Activated CD8-positive, alpha-beta T cell treated with anti-CD3 and anti-CD28 coated beads for 36 hours (primary cell): ENCODE results near the gene BMS1. TPM values are rescaled to one million over a fixed set of nuclear protein-coding genes. Genes with fewer than 3 reads are reported as not detected.

Experiments
- ATAC-seq: fragments of 200-7000 bp; cut with Tn5 transposase; one replicate; pipeline ENCODE4 v1.10.0; 2021; ENCODE audit warnings: mild to moderate bottlenecking, moderate library complexity
- CTCF ChIA-PET: fragments of 350-600 bp; sonication (Branson Sonifier 250); formaldehyde crosslinking; loops from one replicate; lab custom pipeline; 2021; ENCODE audit warnings: antibody characterized with exemption; lab: Charles Lee
- POLR2A ChIA-PET: fragments of 350-600 bp; sonication (Branson Sonifier 250); formaldehyde crosslinking; loops from one replicate; lab custom pipeline; 2021; ENCODE audit warnings: antibody characterized with exemption; lab: Charles Lee
- DNase-seq: peaks from one replicate; pipeline ENCODE4 v3.0.0-alpha.2; 2020
- H3K27ac Mint-ChIP-seq: one replicate; pipeline ENCODE4 v1.8.0; 2021; ENCODE audit warnings: mild to moderate bottlenecking, mixed read lengths
- H3K27me3 Mint-ChIP-seq: one replicate; pipeline ENCODE4 v1.8.0; 2021; ENCODE audit warnings: mixed read lengths
- H3K36me3 Mint-ChIP-seq: one replicate; pipeline ENCODE4 v1.8.0; 2021; ENCODE audit warnings: low read depth, mixed read lengths
- H3K4me1 Mint-ChIP-seq: one replicate; pipeline ENCODE4 v1.8.0; 2021; ENCODE audit warnings: low read depth, mixed read lengths
- H3K4me3 Mint-ChIP-seq: one replicate; pipeline ENCODE4 v1.8.0; 2021; ENCODE audit warnings: mild to moderate bottlenecking, moderate library complexity, mixed read lengths
- H3K9me3 Mint-ChIP-seq: one replicate; pipeline ENCODE4 v1.8.0; 2021; ENCODE audit warnings: mixed read lengths
- CTCF ChIP-seq: fragments of 200-600 bp; IDR thresholded peaks from one replicate; pipeline ENCODE4 v1.8.0; 2022; ENCODE audit warnings: antibody characterized with exemption, mild to moderate bottlenecking
- intact Hi-C: fragments of 100-400 bp; cut with micrococcal nuclease; formaldehyde crosslinking; loops from one replicate; pipeline ENCODE4 v1.10.0; 2022
- total RNA-seq, 2 experiments: library from RNA; stranded (reverse); gene quantifications; one replicate each; pipeline ENCODE4 v1.2.3, GENCODE V29; 2021

Gene BMS1
- total RNA-seq, 2 experiments from 2014 or later: 27.6 to 28.1 TPM

- no peaks in the 10 kb centered on the region for H3K36me3 Mint-ChIP-seq
- H3K27ac Mint-ChIP-seq: no peak overlapping the region
- ATAC-seq (no peak), DNase-seq (no peak)
- H3K4me3 Mint-ChIP-seq: no peak overlapping the region
- no peaks in the 10 kb centered on the region for H3K4me1 Mint-ChIP-seq
- CTCF ChIA-PET: no interaction called here
- intact Hi-C loops: no loop called here
- H3K9me3 Mint-ChIP-seq: no peaks in the 10 kb centered on the region
- peaks cover 15% of the 10 kb centered on the region for H3K27me3 Mint-ChIP-seq
- no peak for TF ChIP-seq CTCF
- POLR2A ChIA-PET: no interaction called here
Observed at GRCh38 chr10:42768581-42769152, 13.9 kb upstream of the BMS1 start.

- peaks cover 11% of the 10 kb centered on the region for H3K27me3 Mint-ChIP-seq
Observed at GRCh38 chr10:42769173-42769572, 13.4 kb upstream of the BMS1 start.

GRCh38 chr10:42769673-42770072 is 12.9 kb upstream of the BMS1 start:
- no peak overlapping the region for H3K27ac Mint-ChIP-seq
- POLR2A ChIA-PET: no interaction called here
- TF ChIP-seq CTCF: no peak
- H3K36me3 Mint-ChIP-seq: no peaks in the 10 kb centered on the region
- no peaks in the 10 kb centered on the region for H3K9me3 Mint-ChIP-seq
- CTCF ChIA-PET: no interaction called here
- H3K27me3 Mint-ChIP-seq: peaks cover 11% of the 10 kb centered on the region
- intact Hi-C loops: no loop called here
- no peak overlapping the region for H3K4me3 Mint-ChIP-seq
- no peak for ATAC-seq
- no peak for DNase-seq
- no peaks in the 10 kb centered on the region for H3K4me1 Mint-ChIP-seq

More at GRCh38 chr10:42769173-42769572, 13.4 kb upstream of the BMS1 start:
- intact Hi-C loops: no loop called here
- Mint-ChIP-seq H3K4me3 (no peak overlapping the region), H3K36me3 (no peaks in the 10 kb centered on the region), H3K4me1 (no peaks in the 10 kb centered on the region), H3K27ac (no peak overlapping the region), H3K9me3 (no peaks in the 10 kb centered on the region)
- ATAC-seq (no peak), DNase-seq (no peak)
- no peak for TF ChIP-seq CTCF
- ChIA-PET CTCF (no interaction called here), POLR2A (no interaction called here)

- POLR2A ChIA-PET: no interaction called here
- no peak overlapping the region for H3K27ac Mint-ChIP-seq
Observed at GRCh38 chr10:42776681-42777080, 5.9 kb upstream of the BMS1 start.

GRCh38 chr10:42780456-42780855 is 2.1 kb upstream of the BMS1 start:
- DNase-seq (no peak), ATAC-seq (no peak)
- Mint-ChIP-seq H3K27ac (no peak overlapping the region), H3K4me3 (no peak overlapping the region), H3K9me3 (no peaks in the 10 kb centered on the region), H3K4me1 (peaks cover 20% of the 10 kb centered on the region), H3K36me3 (peaks cover 4% of the 10 kb centered on the region), H3K27me3 (peaks cover 9% of the 10 kb centered on the region)
- intact Hi-C loops: no loop called here
- ChIA-PET POLR2A (no interaction called here), CTCF (no interaction called here)
- TF ChIP-seq CTCF: no peak

More at GRCh38 chr10:42776681-42777080, 5.9 kb upstream of the BMS1 start:
- no peak for DNase-seq
- no peak for TF ChIP-seq CTCF
- H3K4me1 Mint-ChIP-seq: peaks cover 10% of the 10 kb centered on the region
- peaks cover 9% of the 10 kb centered on the region for H3K27me3 Mint-ChIP-seq
- H3K9me3 Mint-ChIP-seq: no peaks in the 10 kb centered on the region
- no peak for ATAC-seq
- intact Hi-C loops: no loop called here
- H3K4me3 Mint-ChIP-seq: no peak overlapping the region
- CTCF ChIA-PET: interaction anchor here (1.9 kb wide), 1 partner anchor 23 kb away, joined by 7 read pairs; no protein-coding TSS in a partner anchor
- no peaks in the 10 kb centered on the region for H3K36me3 Mint-ChIP-seq
